ENCODE results near the gene IGSF10. TPM values are rescaled to one million over a fixed set of nuclear protein-coding genes. Genes with fewer than 3 reads are reported as not detected.
"Not testable (repeated sequence)": the region's sequence is repeated elsewhere in the genome, so short reads cannot be mapped to it uniquely, and the experiment has no call there.

Gene IGSF10, protein sequence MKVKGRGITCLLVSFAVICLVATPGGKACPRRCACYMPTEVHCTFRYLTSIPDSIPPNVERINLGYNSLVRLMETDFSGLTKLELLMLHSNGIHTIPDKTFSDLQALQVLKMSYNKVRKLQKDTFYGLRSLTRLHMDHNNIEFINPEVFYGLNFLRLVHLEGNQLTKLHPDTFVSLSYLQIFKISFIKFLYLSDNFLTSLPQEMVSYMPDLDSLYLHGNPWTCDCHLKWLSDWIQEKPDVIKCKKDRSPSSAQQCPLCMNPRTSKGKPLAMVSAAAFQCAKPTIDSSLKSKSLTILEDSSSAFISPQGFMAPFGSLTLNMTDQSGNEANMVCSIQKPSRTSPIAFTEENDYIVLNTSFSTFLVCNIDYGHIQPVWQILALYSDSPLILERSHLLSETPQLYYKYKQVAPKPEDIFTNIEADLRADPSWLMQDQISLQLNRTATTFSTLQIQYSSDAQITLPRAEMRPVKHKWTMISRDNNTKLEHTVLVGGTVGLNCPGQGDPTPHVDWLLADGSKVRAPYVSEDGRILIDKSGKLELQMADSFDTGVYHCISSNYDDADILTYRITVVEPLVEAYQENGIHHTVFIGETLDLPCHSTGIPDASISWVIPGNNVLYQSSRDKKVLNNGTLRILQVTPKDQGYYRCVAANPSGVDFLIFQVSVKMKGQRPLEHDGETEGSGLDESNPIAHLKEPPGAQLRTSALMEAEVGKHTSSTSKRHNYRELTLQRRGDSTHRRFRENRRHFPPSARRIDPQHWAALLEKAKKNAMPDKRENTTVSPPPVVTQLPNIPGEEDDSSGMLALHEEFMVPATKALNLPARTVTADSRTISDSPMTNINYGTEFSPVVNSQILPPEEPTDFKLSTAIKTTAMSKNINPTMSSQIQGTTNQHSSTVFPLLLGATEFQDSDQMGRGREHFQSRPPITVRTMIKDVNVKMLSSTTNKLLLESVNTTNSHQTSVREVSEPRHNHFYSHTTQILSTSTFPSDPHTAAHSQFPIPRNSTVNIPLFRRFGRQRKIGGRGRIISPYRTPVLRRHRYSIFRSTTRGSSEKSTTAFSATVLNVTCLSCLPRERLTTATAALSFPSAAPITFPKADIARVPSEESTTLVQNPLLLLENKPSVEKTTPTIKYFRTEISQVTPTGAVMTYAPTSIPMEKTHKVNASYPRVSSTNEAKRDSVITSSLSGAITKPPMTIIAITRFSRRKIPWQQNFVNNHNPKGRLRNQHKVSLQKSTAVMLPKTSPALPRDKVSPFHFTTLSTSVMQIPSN (N-terminal part only)
- total RNA-seq = 1.4 and 2.7 TPM in 2 replicates

DNA sequence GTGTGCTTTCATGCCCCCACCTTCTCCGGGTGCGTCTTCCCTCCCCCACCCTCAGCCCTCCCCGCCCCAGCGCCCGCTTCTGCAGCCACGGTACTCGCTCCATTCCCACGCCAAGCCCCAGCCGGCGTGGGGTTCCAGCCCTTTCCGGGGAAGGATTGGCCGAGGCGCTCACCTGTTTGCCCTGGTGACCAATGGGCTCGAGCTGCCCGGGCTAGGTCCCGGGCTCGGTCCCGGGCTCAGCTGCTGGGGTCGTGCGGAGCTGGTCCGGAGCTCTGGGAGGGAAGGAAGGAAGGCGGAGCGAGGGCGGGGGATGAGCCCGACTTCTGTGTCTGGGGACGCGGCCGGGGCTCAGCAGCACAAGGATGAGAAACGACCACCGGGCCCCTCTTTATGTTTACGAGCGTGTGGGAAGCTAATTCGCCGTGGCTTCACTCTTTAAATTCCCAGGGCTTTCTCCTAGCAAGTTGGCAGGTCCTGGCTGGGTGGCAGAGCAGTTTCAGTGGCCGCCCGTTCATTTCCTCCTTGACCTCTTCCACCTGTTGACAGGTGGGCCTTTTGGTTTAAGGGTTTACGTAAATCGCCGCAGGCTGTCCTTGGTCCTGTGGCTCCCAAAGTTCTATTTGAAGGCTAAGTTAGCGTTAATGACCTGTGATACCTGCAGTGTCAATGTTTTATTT lies at the start of gene IGSF10:
IGSF10 (minus strand) TSS at position 288 of the 677 bp plus-strand sequence. CDS start 2,352 bp downstream, outside the sequence.
- Histone ChIP-seq H3K79me2 (ENCODE audit: insufficient read depth, low read length) (no peaks in the 10 kb centered on the region), H3K4me2 (ENCODE audit: insufficient read depth, low read length) (peak within 1 kb of the TSS; percentile 70), H3K9me3 (ENCODE audit: low read depth, low read length) (no peaks in the 10 kb centered on the region), H3K4me1 (ENCODE audit: insufficient read depth, low read length) (no peaks in the 10 kb centered on the region), H3K36me3 (ENCODE audit: insufficient read depth, low read length) (no peaks in the 10 kb centered on the region), H4K20me1 (ENCODE audit: insufficient read depth, low read length) (no peaks in the 10 kb centered on the region), H3K27me3 (ENCODE audit: insufficient read depth, low read length) (peaks cover 62% of the 10 kb centered on the region), H2AFZ (ENCODE audit: low read length) (peak within 1 kb of the TSS; percentile 38), H3K4me3 (ENCODE audit: insufficient read depth, low read length) (peak within 1 kb of the TSS; percentile 68), H3K27ac (ENCODE audit: low read depth, low read length) (no peak within 1 kb of the TSS)
- DNase-seq (ENCODE audit: insufficient read length, low spot score, missing footprints) = peak; percentile 76
- TF ChIP-seq, protein P1, sequence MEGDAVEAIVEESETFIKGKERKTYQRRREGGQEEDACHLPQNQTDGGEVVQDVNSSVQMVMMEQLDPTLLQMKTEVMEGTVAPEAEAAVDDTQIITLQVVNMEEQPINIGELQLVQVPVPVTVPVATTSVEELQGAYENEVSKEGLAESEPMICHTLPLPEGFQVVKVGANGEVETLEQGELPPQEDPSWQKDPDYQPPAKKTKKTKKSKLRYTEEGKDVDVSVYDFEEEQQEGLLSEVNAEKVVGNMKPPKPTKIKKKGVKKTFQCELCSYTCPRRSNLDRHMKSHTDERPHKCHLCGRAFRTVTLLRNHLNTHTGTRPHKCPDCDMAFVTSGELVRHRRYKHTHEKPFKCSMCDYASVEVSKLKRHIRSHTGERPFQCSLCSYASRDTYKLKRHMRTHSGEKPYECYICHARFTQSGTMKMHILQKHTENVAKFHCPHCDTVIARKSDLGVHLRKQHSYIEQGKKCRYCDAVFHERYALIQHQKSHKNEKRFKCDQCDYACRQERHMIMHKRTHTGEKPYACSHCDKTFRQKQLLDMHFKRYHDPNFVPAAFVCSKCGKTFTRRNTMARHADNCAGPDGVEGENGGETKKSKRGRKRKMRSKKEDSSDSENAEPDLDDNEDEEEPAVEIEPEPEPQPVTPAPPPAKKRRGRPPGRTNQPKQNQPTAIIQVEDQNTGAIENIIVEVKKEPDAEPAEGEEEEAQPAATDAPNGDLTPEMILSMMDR (IDR thresholded peaks at IDR 0.05; ENCODE audit: extremely low read depth, low read depth, low read length) = no peak

DNA sequence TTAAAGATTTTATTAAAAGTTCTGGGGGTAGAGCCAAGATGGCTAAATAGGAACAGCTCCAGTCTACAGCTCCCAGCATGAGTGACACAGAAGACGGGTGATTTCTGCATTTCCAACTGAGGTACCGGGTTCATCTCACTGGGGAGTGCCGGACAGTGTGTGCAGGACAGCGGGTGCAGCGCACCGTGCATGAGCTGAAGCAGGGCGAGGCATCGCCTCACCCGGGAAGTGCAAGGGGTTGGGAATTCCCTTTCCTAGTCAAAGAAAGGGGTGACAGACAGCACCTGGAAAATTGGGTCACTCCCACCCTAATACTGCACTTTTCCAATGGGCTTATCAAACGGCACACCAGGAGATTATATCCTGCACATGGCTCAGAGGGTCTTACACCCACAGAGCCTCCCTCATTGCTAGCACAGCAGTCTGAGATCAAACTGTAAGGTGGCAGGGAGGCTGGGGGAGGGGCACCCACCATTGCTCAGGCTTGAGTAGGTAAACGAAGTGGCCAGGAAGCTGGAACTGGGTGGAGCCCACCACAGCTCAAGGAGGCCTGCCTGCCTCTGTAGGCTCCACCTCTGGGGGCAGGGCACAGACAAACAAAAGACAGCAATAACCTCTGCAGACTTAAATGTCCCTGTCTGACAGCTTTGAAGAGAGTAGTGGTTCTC lies 48.7 kb upstream of the IGSF10 start:
- DNase-seq (ENCODE audit: insufficient read length, low spot score, missing footprints); H3K4me1 ChIP-seq (ENCODE audit: insufficient read depth, low read length); H3K79me2 ChIP-seq (ENCODE audit: insufficient read depth, low read length); H2AFZ ChIP-seq (ENCODE audit: low read length); H4K20me1 ChIP-seq (ENCODE audit: insufficient read depth, low read length); H3K27ac ChIP-seq (ENCODE audit: low read depth, low read length); H3K9me3 ChIP-seq (ENCODE audit: low read depth, low read length); H3K36me3 ChIP-seq (ENCODE audit: insufficient read depth, low read length); H3K27me3 ChIP-seq (ENCODE audit: insufficient read depth, low read length); H3K4me3 ChIP-seq (ENCODE audit: insufficient read depth, low read length); H3K4me2 ChIP-seq (ENCODE audit: insufficient read depth, low read length): not testable (repeated sequence)

DNA sequence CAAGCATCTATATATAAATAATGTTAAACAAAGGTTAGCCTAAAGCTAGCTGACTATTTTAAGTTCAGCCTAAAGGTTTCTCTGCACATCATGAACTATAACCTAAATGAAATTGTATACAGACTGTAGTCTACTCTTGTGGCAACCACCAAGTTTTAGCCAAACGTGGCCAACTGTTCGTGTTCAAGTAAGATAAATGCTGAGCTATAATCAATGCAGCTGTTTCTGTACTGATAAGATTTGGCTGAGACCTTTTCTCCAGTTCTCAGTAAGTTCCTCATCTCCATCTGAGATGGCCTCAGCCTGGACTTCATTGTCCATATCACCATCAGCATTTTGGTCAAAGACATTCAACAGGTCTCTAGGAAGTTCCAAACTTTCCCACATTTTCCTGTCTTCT lies 43.7 kb upstream of the IGSF10 start:
- Histone ChIP-seq H3K9me3 (ENCODE audit: low read depth, low read length) (no peaks in the 10 kb centered on the region), H2AFZ (ENCODE audit: low read length) (no peak overlapping the region), H4K20me1 (ENCODE audit: insufficient read depth, low read length) (no peaks in the 10 kb centered on the region), H3K4me3 (ENCODE audit: insufficient read depth, low read length) (no peak overlapping the region), H3K27ac (ENCODE audit: low read depth, low read length) (no peak overlapping the region), H3K4me2 (ENCODE audit: insufficient read depth, low read length) (no peak overlapping the region), H3K36me3 (ENCODE audit: insufficient read depth, low read length) (no peaks in the 10 kb centered on the region), H3K27me3 (ENCODE audit: insufficient read depth, low read length) (no peaks in the 10 kb centered on the region), H3K4me1 (ENCODE audit: insufficient read depth, low read length) (no peaks in the 10 kb centered on the region), H3K79me2 (ENCODE audit: insufficient read depth, low read length) (no peaks in the 10 kb centered on the region)
- DNase-seq (ENCODE audit: insufficient read length, low spot score, missing footprints) = no peak
- TF ChIP-seq, protein P1 (IDR thresholded peaks at IDR 0.05; ENCODE audit: extremely low read depth, low read depth, low read length) = no peak

Measured in osteoblast (primary cell).